ENCODE data around the gene UBALD2.

DNA sequence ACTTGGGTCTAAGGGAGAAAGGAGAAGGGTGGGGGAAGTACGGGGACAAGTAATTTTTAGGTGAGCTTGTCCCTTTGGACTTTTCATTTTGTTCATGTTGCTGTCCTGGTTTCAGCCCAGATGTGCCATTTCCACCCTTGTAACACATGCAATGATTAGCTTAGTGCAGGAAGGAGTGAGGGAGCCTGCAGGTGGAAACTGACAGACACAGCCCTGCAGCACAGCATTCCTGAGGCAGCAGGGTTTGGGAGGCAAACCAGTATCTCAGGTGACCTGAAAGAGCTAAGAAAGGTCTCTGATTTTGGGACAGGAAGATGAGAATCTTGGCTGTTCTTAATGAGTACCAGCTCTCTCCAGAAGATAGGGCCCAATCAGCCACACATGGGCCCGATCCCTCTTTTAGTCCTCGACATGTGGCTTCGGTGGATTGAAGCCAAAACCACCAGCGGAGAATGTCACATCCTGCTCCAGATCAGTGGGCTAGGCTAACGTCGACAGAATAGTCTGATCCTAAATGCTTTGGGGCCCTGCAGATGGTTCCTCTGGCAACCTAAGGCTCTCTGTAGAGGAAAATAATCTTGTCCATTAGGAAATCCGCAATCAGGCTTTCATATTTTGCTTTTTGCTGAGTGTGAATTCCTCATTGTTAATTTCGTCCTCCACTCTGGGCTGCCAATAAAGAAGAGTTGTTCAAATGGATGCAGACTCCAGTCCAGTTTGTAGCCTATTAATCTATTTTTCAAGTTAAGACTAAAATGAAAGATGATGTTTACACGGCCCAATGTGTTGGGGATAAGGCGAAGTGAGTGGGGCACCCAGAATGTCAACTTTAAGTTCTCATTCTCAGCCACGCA is 21.1 kb upstream of the UBALD2 start:
- TF ChIP-seq POLR2A (IDR thresholded peaks at IDR 0.05): no peak
- TF ChIP-seq, protein P1, sequence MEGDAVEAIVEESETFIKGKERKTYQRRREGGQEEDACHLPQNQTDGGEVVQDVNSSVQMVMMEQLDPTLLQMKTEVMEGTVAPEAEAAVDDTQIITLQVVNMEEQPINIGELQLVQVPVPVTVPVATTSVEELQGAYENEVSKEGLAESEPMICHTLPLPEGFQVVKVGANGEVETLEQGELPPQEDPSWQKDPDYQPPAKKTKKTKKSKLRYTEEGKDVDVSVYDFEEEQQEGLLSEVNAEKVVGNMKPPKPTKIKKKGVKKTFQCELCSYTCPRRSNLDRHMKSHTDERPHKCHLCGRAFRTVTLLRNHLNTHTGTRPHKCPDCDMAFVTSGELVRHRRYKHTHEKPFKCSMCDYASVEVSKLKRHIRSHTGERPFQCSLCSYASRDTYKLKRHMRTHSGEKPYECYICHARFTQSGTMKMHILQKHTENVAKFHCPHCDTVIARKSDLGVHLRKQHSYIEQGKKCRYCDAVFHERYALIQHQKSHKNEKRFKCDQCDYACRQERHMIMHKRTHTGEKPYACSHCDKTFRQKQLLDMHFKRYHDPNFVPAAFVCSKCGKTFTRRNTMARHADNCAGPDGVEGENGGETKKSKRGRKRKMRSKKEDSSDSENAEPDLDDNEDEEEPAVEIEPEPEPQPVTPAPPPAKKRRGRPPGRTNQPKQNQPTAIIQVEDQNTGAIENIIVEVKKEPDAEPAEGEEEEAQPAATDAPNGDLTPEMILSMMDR (IDR thresholded peaks at IDR 0.05): no peak

Data from Peyer's patch (tissue), 4 donors.